ENCODE measurements around the gene EXOC6B. TPM values are rescaled to one million over a fixed set of nuclear protein-coding genes. Genes with fewer than 3 reads are reported as not detected.

The EXOC6B gene
- total and polyA plus RNA-seq, 7 donors: 4.4 to 26.8 (median 14.1) TPM

- intact Hi-C loops (cut with DNase I): no loop called here
- no peaks in the 10 kb centered on the region for H3K27me3 ChIP-seq (ENCODE audit: insufficient read depth in 3 of 3, low read length in 2 of 3)
- 97 to 100% (median 97%) methylated on average over 1 of the region's 1 CpG for WGBS, 3 donors
- H3K4me1 ChIP-seq: no peaks in the 10 kb centered on the region
- TF ChIP-seq CTCF (IDR thresholded peaks at IDR 0.05): no peak
- DNase-seq (no peak), ATAC-seq (no peak)
- no peaks in the 10 kb centered on the region for H3K36me3 ChIP-seq (ENCODE audit: insufficient read depth in 1 of 2, low read depth in 1 of 2)
- no peak overlapping the region for H3K27ac ChIP-seq
- H3K4me3 ChIP-seq: no peak overlapping the region
- H3K9me3 ChIP-seq: no peaks in the 10 kb centered on the region
Observed at GRCh38 chr2:72750466-72750865, 75.4 kb downstream of the EXOC6B start.

GRCh38 chr2:72747344-72747743 is 78.5 kb downstream of the EXOC6B start:
- TF ChIP-seq CTCF (IDR thresholded peaks at IDR 0.05): no peak
- no peaks in the 10 kb centered on the region for H3K9me3 ChIP-seq
- no peaks in the 10 kb centered on the region for H3K27me3 ChIP-seq (ENCODE audit: insufficient read depth in 3 of 3, low read length in 2 of 3)
- no peak for ATAC-seq
- intact Hi-C loops (cut with DNase I): loop anchor here (5.0 to 10.0 kb wide), 4 partner anchors 173 to 1215 kb away; no protein-coding TSS in a partner anchor
- DNase-seq: no peak
- H3K36me3 ChIP-seq (ENCODE audit: insufficient read depth in 1 of 2, low read depth in 1 of 2): no peaks in the 10 kb centered on the region
- 69 to 79% (median 72%) methylated on average over 1 of the region's 1 CpG for WGBS, 3 donors
- no peak overlapping the region for H3K4me3 ChIP-seq
- no peak overlapping the region for H3K27ac ChIP-seq
- no peaks in the 10 kb centered on the region for H3K4me1 ChIP-seq

- Histone ChIP-seq H3K4me1 (no peaks in the 10 kb centered on the region), H3K27me3 (ENCODE audit: insufficient read depth in 3 of 3, low read length in 2 of 3) (no peaks in the 10 kb centered on the region), H3K36me3 (ENCODE audit: insufficient read depth in 1 of 2, low read depth in 1 of 2) (no peaks in the 10 kb centered on the region), H3K9me3 (no peaks in the 10 kb centered on the region), H3K27ac (no peak overlapping the region), H3K4me3 (peak overlapping the region; percentile 29)
- intact Hi-C loops (cut with DNase I): loop anchor here (2.0 to 10.0 kb wide), 5 partner anchors 171 to 1214 kb away; no protein-coding TSS in a partner anchor
- WGBS, 3 donors: 22 to 37% (median 25%) methylated on average over 2 of the region's 2 CpGs
- DNase-seq (no peak), ATAC-seq (peak; percentile 55 to 83 (median 62))
- TF ChIP-seq CTCF (IDR thresholded peaks at IDR 0.05): peak; percentile 82
Observed at GRCh38 chr2:72745679-72746368, 80.0 kb downstream of the EXOC6B start.

- no peak for TF ChIP-seq CTCF (IDR thresholded peaks at IDR 0.05)
- ATAC-seq: no peak
- Histone ChIP-seq H3K4me1 (no peaks in the 10 kb centered on the region), H3K27ac (no peak overlapping the region), H3K36me3 (ENCODE audit: insufficient read depth in 1 of 2, low read depth in 1 of 2) (peaks cover 0 to 8% of the 10 kb centered on the region in 2 donors), H3K27me3 (ENCODE audit: insufficient read depth in 3 of 3, low read length in 2 of 3) (no peaks in the 10 kb centered on the region), H3K4me3 (no peak overlapping the region), H3K9me3 (no peaks in the 10 kb centered on the region)
- DNase-seq: no peak
- intact Hi-C loops (cut with DNase I): loop anchor here (2.0 to 10.0 kb wide), 4 partner anchors 169 to 819 kb away; no protein-coding TSS in a partner anchor
Observed at GRCh38 chr2:72744049-72744448, 81.8 kb downstream of the EXOC6B start.
